ENCODE data around the gene DUSP18. TPM values are rescaled to one million over a fixed set of nuclear protein-coding genes. Genes with fewer than 3 reads are reported as not detected.

Gene DUSP18
- total and polyA plus RNA-seq, 12 donors: 1.5 to 6.3 (median 2.5) TPM

GRCh38 chr22:30614879-30615278 lies 52.8 kb downstream of the DUSP18 start:
- intact Hi-C loops (cut with DNase I): no loop called here
- no peaks in the 10 kb centered on the region for H3K27me3 ChIP-seq
- DNase-seq: no peak
- no peak overlapping the region for H3K4me3 ChIP-seq
- peaks cover 0 to 94% (median 2%) of the 10 kb centered on the region in 9 donors for H3K36me3 ChIP-seq
- TF ChIP-seq CTCF (IDR thresholded peaks at IDR 0.05): no peak
- peak overlapping the region in 1 of 10 donors; percentile 66 for H3K27ac ChIP-seq
- peaks cover 0 to 14% (median 3%) of the 10 kb centered on the region in 9 donors for H3K4me1 ChIP-seq
- ATAC-seq: no peak
- H3K9me3 ChIP-seq: no peaks in the 10 kb centered on the region

GRCh38 chr22:30614268-30614667 lies 53.4 kb downstream of the DUSP18 start:
- no peaks in the 10 kb centered on the region for H3K9me3 ChIP-seq
- ATAC-seq (no peak), DNase-seq (no peak)
- 97 to 98% methylated on average over 7 of the region's 7 CpGs for WGBS, 2 donors
- H3K27ac ChIP-seq: no peak overlapping the region
- H3K4me1 ChIP-seq: peaks cover 0 to 20% (median 8%) of the 10 kb centered on the region in 9 donors
- no peaks in the 10 kb centered on the region for H3K27me3 ChIP-seq
- no peak for TF ChIP-seq CTCF (IDR thresholded peaks at IDR 0.05)
- intact Hi-C loops (cut with DNase I): no loop called here
- peaks cover 0 to 88% (median 0%) of the 10 kb centered on the region in 9 donors for H3K36me3 ChIP-seq
- H3K4me3 ChIP-seq: no peak overlapping the region

- Histone ChIP-seq H3K27ac (no peak overlapping the region), H3K4me1 (peaks cover 3 to 35% (median 23%) of the 10 kb centered on the region in 9 donors), H3K36me3 (peaks cover 0 to 73% (median 0%) of the 10 kb centered on the region in 9 donors), H3K9me3 (no peaks in the 10 kb centered on the region), H3K27me3 (no peaks in the 10 kb centered on the region), H3K4me3 (no peak overlapping the region)
- ATAC-seq (no peak), DNase-seq (no peak)
- TF ChIP-seq CTCF (IDR thresholded peaks at IDR 0.05): no peak
- intact Hi-C loops (cut with DNase I): no loop called here
- 95 to 97% methylated on average over 8 of the region's 8 CpGs for WGBS, 2 donors
Measured at GRCh38 chr22:30612789-30613188, 54.9 kb downstream of the DUSP18 start.

Other genes starting within 250 kb of the DUSP18 start
- 10 to 100 TPM in 7 of 10 donors, 1 to 10 TPM in 3; 5.9 to 31.0 (median 13.2) TPM for gene MTFP1, start 242.1 kb downstream of the DUSP18 start, total RNA-seq
- gene MTFP1, start 242.1 kb downstream of the DUSP18 start, polyA plus RNA-seq: 100 to 1,000 TPM in 1 of 2 donors, 10 to 100 TPM in 1; 50.8 to 132 TPM
- not detected for gene SEC14L3, start 195.9 kb downstream of the DUSP18 start, total RNA-seq
- gene SEC14L3, start 195.9 kb downstream of the DUSP18 start, polyA plus RNA-seq: not detected
- gene SEC14L4, start 162.2 kb downstream of the DUSP18 start, total RNA-seq: under 1 TPM in 2 of 10 donors, not detected in 8; 0.12 to 0.15 TPM
- gene SEC14L4, start 162.2 kb downstream of the DUSP18 start, polyA plus RNA-seq: not detected
- gene SEC14L6, start 121.1 kb downstream of the DUSP18 start, total RNA-seq: under 1 TPM in 5 of 10 donors, not detected in 5; 0.11 to 0.37 (median 0.25) TPM
- not detected for gene SEC14L6, start 121.1 kb downstream of the DUSP18 start, polyA plus RNA-seq
- under 1 TPM in 2 of 10 donors, not detected in 8; 0.22 to 0.28 TPM for gene GAL3ST1, start 93.2 kb downstream of the DUSP18 start, total RNA-seq
- gene GAL3ST1, start 93.2 kb downstream of the DUSP18 start, polyA plus RNA-seq: under 1 TPM; 0.29 to 0.49 TPM
- gene PES1, start 76.0 kb downstream of the DUSP18 start, total RNA-seq: 10 to 100 TPM; 16.3 to 31.3 (median 24.5) TPM
- 10 to 100 TPM; 26.2 to 51.7 TPM for gene PES1, start 76.0 kb downstream of the DUSP18 start, polyA plus RNA-seq
- 10 to 100 TPM in 9 of 10 donors, 1 to 10 TPM in 1; 8.9 to 46.8 (median 14.8) TPM for gene TCN2, start 60.7 kb downstream of the DUSP18 start, total RNA-seq
- gene TCN2, start 60.7 kb downstream of the DUSP18 start, polyA plus RNA-seq: 10 to 100 TPM; 11.7 to 17.4 TPM
- gene SLC35E4, start 32.1 kb downstream of the DUSP18 start, total RNA-seq: 1 to 10 TPM; 1.8 to 6.0 (median 3.1) TPM
- gene SLC35E4, start 32.1 kb downstream of the DUSP18 start, polyA plus RNA-seq: 1 to 10 TPM; 3.3 to 3.8 TPM
- gene OSBP2, start 27.0 kb upstream of the DUSP18 start, total RNA-seq: 10 to 100 TPM in 8 of 10 donors, 1 to 10 TPM in 2; 6.7 to 20.1 (median 14.9) TPM
- 1 to 10 TPM in 1 of 2 donors, under 1 TPM in 1; 0.84 to 5.0 TPM for gene OSBP2, start 27.0 kb upstream of the DUSP18 start, polyA plus RNA-seq

Data from heart right ventricle (tissue), 16 donors.